Measurements from ENCODE around the gene MAST4.

DNA sequence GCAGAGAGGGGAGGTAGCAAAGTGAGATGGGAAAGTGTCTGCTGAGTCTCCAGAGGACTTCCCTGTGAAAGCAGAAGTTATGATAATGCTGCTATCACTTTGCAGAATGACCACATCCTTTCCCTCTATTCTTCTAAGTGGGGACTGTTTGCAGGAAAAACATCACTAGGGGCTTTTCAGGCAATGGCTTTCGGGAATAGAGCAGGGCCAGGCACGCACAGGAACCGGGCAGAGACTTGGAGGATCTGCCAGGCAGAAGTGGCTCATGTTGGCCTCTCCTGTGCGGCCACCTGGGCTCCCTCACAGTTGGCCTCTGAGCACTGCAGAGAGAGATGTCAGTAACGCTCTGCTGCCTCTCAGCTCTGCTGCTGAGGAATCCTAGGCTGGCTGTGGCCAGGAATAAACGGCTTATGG, 214.7 kb downstream of the MAST4 start:
- TF ChIP-seq, protein P1, sequence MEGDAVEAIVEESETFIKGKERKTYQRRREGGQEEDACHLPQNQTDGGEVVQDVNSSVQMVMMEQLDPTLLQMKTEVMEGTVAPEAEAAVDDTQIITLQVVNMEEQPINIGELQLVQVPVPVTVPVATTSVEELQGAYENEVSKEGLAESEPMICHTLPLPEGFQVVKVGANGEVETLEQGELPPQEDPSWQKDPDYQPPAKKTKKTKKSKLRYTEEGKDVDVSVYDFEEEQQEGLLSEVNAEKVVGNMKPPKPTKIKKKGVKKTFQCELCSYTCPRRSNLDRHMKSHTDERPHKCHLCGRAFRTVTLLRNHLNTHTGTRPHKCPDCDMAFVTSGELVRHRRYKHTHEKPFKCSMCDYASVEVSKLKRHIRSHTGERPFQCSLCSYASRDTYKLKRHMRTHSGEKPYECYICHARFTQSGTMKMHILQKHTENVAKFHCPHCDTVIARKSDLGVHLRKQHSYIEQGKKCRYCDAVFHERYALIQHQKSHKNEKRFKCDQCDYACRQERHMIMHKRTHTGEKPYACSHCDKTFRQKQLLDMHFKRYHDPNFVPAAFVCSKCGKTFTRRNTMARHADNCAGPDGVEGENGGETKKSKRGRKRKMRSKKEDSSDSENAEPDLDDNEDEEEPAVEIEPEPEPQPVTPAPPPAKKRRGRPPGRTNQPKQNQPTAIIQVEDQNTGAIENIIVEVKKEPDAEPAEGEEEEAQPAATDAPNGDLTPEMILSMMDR (IDR thresholded peaks at IDR 0.05; ENCODE audit: control extremely low read depth in 1 of 3, insufficient read depth in 1 of 3, low read depth in 1 of 3, low read length in 3 of 3) = no peak
- no peak for TF ChIP-seq BACH1 (IDR thresholded peaks at IDR 0.05; ENCODE audit: low read length)
- TF ChIP-seq, protein P2, sequence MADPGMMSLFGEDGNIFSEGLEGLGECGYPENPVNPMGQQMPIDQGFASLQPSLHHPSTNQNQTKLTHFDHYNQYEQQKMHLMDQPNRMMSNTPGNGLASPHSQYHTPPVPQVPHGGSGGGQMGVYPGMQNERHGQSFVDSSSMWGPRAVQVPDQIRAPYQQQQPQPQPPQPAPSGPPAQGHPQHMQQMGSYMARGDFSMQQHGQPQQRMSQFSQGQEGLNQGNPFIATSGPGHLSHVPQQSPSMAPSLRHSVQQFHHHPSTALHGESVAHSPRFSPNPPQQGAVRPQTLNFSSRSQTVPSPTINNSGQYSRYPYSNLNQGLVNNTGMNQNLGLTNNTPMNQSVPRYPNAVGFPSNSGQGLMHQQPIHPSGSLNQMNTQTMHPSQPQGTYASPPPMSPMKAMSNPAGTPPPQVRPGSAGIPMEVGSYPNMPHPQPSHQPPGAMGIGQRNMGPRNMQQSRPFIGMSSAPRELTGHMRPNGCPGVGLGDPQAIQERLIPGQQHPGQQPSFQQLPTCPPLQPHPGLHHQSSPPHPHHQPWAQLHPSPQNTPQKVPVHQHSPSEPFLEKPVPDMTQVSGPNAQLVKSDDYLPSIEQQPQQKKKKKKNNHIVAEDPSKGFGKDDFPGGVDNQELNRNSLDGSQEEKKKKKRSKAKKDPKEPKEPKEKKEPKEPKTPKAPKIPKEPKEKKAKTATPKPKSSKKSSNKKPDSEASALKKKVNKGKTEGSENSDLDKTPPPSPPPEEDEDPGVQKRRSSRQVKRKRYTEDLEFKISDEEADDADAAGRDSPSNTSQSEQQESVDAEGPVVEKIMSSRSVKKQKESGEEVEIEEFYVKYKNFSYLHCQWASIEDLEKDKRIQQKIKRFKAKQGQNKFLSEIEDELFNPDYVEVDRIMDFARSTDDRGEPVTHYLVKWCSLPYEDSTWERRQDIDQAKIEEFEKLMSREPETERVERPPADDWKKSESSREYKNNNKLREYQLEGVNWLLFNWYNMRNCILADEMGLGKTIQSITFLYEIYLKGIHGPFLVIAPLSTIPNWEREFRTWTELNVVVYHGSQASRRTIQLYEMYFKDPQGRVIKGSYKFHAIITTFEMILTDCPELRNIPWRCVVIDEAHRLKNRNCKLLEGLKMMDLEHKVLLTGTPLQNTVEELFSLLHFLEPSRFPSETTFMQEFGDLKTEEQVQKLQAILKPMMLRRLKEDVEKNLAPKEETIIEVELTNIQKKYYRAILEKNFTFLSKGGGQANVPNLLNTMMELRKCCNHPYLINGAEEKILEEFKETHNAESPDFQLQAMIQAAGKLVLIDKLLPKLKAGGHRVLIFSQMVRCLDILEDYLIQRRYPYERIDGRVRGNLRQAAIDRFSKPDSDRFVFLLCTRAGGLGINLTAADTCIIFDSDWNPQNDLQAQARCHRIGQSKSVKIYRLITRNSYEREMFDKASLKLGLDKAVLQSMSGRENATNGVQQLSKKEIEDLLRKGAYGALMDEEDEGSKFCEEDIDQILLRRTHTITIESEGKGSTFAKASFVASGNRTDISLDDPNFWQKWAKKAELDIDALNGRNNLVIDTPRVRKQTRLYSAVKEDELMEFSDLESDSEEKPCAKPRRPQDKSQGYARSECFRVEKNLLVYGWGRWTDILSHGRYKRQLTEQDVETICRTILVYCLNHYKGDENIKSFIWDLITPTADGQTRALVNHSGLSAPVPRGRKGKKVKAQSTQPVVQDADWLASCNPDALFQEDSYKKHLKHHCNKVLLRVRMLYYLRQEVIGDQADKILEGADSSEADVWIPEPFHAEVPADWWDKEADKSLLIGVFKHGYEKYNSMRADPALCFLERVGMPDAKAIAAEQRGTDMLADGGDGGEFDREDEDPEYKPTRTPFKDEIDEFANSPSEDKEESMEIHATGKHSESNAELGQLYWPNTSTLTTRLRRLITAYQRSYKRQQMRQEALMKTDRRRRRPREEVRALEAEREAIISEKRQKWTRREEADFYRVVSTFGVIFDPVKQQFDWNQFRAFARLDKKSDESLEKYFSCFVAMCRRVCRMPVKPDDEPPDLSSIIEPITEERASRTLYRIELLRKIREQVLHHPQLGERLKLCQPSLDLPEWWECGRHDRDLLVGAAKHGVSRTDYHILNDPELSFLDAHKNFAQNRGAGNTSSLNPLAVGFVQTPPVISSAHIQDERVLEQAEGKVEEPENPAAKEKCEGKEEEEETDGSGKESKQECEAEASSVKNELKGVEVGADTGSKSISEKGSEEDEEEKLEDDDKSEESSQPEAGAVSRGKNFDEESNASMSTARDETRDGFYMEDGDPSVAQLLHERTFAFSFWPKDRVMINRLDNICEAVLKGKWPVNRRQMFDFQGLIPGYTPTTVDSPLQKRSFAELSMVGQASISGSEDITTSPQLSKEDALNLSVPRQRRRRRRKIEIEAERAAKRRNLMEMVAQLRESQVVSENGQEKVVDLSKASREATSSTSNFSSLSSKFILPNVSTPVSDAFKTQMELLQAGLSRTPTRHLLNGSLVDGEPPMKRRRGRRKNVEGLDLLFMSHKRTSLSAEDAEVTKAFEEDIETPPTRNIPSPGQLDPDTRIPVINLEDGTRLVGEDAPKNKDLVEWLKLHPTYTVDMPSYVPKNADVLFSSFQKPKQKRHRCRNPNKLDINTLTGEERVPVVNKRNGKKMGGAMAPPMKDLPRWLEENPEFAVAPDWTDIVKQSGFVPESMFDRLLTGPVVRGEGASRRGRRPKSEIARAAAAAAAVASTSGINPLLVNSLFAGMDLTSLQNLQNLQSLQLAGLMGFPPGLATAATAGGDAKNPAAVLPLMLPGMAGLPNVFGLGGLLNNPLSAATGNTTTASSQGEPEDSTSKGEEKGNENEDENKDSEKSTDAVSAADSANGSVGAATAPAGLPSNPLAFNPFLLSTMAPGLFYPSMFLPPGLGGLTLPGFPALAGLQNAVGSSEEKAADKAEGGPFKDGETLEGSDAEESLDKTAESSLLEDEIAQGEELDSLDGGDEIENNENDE (IDR thresholded peaks at IDR 0.05; ENCODE audit: insufficient replicate concordance, low read length) = no peak
- no peak for TF ChIP-seq HDAC6 (IDR thresholded peaks at IDR 0.05; ENCODE audit: low read depth, low read length)
- TF ChIP-seq RAD21 (IDR thresholded peaks at IDR 0.05 in 1 of 2, conservative IDR thresholded peaks at IDR 0.05 in 1 of 2; ENCODE audit: low read depth in 2 of 2, low read length in 2 of 2) = no peak
- TF ChIP-seq SRF (IDR thresholded peaks at IDR 0.05; ENCODE audit: low read depth, low read length) = no peak

Data from H1 (cell line).